Measurements from ENCODE around the gene TET1.
"Not testable (repeated sequence)": the region's sequence is repeated elsewhere in the genome, so short reads cannot be mapped to it uniquely, and the experiment has no call there.

TET1 gene

DNA sequence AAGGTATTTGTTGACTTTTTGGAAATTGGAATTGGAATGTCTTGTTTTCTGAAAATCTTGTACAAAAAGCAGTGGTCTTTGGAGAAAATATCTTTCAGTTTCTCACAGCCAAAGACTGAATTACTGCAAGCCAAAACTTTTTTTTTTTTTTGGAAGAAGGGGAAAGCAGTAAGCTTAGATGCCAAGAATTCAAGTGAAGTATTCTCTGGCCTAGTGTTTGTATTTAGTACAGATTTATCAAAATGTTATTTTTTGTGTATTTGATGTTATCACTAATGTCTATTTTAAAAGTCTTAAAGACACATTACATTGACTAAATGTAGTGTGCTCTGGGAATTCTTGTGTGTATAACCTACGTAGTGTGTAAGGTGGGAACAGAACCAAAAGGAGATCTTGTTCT, 6.2 kb downstream of the TET1 start:
- no peak overlapping the region for H3K27ac ChIP-seq
- TF ChIP-seq, protein P1, sequence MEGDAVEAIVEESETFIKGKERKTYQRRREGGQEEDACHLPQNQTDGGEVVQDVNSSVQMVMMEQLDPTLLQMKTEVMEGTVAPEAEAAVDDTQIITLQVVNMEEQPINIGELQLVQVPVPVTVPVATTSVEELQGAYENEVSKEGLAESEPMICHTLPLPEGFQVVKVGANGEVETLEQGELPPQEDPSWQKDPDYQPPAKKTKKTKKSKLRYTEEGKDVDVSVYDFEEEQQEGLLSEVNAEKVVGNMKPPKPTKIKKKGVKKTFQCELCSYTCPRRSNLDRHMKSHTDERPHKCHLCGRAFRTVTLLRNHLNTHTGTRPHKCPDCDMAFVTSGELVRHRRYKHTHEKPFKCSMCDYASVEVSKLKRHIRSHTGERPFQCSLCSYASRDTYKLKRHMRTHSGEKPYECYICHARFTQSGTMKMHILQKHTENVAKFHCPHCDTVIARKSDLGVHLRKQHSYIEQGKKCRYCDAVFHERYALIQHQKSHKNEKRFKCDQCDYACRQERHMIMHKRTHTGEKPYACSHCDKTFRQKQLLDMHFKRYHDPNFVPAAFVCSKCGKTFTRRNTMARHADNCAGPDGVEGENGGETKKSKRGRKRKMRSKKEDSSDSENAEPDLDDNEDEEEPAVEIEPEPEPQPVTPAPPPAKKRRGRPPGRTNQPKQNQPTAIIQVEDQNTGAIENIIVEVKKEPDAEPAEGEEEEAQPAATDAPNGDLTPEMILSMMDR (IDR thresholded peaks at IDR 0.05) = no peak
- TF ChIP-seq ZFX (IDR thresholded peaks at IDR 0.05; ENCODE audit: borderline replicate concordance) = no peak

DNA sequence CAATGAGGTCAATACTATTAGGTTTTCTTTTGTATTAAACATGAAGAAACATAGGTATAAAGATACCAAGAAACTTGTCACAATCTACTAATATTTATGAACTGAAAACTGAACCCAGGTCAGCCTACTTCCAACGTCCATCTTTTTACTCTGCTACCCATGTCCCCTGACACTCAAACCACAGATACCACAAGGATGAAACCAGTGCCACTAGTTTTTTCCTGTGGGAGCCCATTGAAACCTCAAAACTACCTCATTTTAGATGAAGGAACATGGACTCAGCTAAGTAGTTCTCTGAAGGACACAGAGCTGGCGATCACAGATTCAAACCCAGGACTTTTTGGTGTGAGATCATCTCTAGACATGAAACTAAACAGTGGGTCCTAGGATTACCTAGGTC, 6.8 kb downstream of the TET1 start:
- TF ChIP-seq, protein P1 (IDR thresholded peaks at IDR 0.05) = no peak
- TF ChIP-seq ZFX (IDR thresholded peaks at IDR 0.05; ENCODE audit: borderline replicate concordance) = no peak
- no peak overlapping the region for H3K27ac ChIP-seq

GRCh38 chr10:68572151-68572550, 12.0 kb downstream of the TET1 start:
- no peak for TF ChIP-seq ZFX (IDR thresholded peaks at IDR 0.05; ENCODE audit: borderline replicate concordance)
- TF ChIP-seq, protein P1 (IDR thresholded peaks at IDR 0.05) = no peak
- H3K27ac ChIP-seq = no peak overlapping the region

GRCh38 chr10:68574051-68574450, 13.9 kb downstream of the TET1 start:
- TF ChIP-seq ZFX (IDR thresholded peaks at IDR 0.05; ENCODE audit: borderline replicate concordance) = no peak
- TF ChIP-seq, protein P1 (IDR thresholded peaks at IDR 0.05) = no peak
- no peak overlapping the region for H3K27ac ChIP-seq

GRCh38 chr10:68576118-68576517, 16.0 kb downstream of the TET1 start:
- TF ChIP-seq, protein P1 (IDR thresholded peaks at IDR 0.05) = no peak
- TF ChIP-seq ZFX (IDR thresholded peaks at IDR 0.05; ENCODE audit: borderline replicate concordance) = no peak
- H3K27ac ChIP-seq = no peak overlapping the region

- no peak overlapping the region for H3K27ac ChIP-seq
- TF ChIP-seq, protein P1 (IDR thresholded peaks at IDR 0.05) = no peak
- no peak for TF ChIP-seq ZFX (IDR thresholded peaks at IDR 0.05; ENCODE audit: borderline replicate concordance)
Measured at GRCh38 chr10:68578974-68579373, 18.8 kb downstream of the TET1 start.

GRCh38 chr10:68584187-68584586, 24.1 kb downstream of the TET1 start:
- not testable (repeated sequence) for H3K27ac ChIP-seq

DNA sequence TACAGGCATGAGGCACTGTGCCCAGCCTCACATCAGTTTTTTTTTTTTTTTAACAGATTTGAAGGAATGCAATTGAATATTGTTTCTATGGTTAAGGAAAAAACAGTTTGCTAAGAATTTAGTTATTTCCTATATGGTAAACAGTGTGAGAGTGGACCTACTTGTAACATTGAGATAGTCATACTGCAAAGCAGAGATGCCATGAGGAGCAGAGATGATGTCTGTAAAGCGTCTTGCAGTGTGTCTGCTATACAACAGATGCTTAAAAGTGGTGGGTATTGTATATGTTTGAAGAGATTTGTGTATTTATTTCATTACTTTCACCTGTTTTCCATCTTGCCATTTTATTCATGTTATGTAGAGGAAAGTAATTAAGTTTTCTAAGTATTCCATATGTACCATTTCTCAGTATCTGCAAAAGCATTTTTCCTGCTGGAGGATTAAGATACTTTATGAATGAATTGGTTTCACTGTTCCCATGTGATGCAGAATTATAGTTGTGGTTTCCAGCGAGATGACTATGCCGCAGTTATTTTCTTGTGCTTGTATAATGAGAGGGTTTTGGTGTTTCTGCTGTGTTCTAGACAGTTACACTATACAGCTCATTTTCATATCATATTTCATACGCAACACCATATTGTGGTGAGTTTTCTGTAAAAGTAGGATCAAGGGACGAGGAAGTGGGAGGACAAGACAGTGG, 26.6 kb downstream of the TET1 start:
- no peak overlapping the region for H3K27ac ChIP-seq
- TF ChIP-seq ZFX (IDR thresholded peaks at IDR 0.05; ENCODE audit: borderline replicate concordance) = no peak
- TF ChIP-seq, protein P1 (IDR thresholded peaks at IDR 0.05) = no peak
